Measurements from ENCODE around the gene AKAP8L.
"Not testable (repeated sequence)": the region's sequence is repeated elsewhere in the genome, so short reads cannot be mapped to it uniquely, and the experiment has no call there.

AKAP8L gene

DNA sequence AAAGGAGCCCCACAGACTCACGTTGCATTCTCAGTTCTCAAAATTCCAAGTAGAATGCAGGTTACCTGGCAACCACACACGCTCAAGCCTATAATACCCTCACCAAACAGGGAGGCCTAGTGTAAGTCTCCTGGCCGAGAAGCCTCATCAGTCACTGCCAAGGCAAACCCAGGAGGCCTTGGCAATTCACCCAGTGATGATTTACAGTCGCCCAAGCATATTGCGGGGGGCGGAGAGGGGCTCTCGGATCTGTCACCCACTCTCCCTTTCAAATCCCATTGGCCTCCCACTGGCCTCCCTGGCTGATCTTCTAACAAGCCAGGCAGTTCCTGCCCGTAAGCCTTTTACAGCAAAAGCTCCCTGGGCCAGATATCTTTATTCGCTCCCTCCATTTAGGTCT lies 1.1 kb downstream of the AKAP8L start:
- no peak for DNase-seq

DNA sequence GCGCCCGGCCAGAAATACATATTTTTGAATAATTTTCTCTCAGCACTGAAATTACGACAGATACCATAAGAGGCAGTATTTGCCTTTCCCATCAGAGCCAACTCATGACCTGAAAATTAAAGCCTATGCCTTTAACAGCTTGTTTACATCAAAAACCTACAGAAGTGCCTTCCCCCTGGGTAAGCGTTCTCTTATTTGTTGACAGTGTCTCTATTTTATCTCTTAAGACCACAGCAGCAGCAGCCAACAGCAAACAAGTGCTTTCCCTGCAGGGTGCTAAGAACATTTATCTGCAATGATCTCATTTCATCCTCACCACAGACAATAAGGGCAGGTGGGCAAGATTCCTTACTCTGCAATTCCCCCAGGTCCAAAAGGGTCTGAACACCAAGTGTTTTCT lies 6.0 kb downstream of the AKAP8L start:
- DNase-seq, result no peak

DNA sequence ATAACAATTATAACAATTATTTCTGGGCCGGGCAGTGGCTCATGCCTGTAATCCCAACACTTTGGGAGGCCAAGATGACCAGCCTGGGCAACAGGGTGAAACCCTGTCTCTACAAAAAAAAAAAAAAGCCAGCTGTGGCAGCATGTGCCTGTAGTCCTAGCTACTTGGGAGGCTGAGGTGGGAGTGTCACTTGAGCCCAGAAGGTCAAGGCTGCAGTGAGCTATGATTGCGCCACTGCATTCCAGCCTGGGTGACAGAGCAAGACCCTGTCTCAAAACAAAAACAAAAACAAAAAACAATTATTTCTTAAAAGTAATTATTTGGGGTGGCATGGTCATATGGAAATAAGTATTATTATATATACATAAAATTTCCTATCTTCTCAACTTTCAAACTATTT lies 7.4 kb downstream of the AKAP8L start:
- DNase-seq, result not testable (repeated sequence)

DNA sequence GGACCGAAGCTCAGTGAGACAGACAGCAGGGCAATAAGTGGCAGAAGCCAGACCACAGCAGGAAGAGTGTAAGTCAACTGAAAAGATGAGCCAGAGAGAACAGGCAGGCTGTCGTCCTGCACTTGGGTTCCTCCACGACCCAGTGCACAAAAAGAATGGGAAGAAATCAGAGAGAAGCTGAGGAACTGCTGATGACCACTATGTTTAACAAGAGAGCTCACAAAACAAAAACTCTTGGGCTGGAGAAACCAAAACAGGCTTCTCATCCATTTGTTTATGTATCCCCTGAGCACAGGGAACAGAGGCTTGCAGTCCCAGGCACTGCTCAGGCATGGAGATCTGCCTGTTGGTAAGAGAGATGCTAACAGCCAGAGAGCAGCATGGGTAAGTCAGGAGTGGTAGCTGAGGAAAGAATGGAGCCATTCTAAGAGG lies 14.0 kb downstream of the AKAP8L start:
- no peak for DNase-seq

DNA sequence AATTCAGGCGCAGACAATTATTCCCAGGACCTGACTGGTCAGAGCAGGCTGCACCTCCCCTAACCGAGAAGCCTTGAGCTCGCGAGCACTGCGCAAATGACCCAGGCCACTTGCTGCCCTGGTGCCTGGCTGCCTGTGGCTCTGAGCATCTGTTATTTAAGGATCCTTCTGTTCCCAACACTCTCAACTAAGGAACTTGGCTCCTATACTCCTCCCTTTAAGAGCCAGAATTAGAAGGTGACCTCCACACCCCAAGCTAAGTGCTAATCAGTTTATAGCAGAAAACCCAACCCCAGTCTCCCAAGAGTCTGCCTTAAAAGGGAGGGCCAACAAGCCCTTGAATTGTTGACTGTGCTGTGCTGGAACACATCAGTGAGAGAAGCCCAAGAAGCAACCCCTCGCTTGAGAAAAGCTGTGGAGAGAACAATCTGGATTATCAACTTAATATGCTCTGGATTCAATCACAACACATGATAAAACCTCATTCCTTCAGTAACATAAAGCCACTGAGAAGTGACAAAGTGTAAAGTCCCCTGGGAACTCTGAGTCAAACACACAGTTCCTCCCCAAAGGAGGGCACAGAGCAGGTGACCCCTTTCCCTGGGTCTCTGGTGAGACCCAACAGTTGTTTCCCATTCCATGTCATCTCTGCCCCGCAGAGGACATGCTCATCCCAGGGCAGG lies 14.6 kb downstream of the AKAP8L start:
- no peak for DNase-seq

DNA sequence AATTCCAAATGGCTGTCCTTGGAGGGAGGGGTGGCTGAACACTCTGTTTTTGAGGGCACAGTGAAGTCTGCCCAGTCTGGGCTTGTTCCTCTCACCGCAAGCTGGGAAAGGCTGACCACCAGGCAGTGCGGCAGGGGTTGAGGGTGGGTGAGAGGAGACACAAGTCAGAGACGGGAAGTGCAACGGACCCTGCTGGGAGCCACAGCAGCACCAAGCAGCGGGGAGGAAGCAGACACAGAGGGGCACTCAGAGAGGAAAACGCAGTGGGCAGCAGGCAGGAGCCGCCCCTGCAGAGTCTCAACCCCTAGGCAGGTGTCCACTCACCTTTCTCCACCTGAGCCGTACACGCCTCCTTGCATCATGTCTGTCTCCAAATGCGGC lies 15.6 kb downstream of the AKAP8L start:
- no peak for DNase-seq

DNA sequence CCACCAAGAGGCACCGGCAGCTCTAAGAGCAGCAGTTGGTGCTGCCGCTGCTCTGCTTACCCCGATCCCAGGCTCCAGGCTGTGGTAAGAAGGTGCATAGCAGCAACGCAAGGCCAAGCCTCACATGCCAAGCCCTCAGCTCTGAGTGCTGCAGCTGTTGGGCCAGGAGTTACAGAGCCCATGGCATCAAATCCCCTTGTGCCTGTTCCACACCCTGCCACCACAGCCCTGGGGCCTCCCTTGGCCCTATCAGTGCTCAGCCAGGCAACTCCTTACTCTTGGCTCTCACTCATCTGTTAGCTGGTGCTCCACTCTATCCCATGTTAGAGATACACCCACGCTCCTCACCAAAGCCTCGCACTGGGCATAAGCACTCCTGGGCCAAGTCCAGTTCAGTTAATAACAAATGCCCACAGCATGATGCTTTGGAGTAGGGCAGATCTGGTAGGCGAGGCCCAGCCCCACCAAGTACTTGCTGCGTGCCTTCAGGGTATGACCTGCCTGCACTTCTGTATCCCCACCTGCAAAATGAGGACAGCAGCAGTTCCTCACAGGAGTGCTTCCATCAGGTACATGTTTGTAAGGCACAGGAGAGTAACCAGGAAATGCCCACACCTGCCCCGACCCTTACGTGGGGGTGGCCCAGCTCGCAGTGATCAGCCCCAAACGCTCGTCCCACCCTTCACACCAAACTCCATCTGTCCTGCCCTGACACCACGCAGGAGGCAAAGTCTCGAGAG lies 16.2 kb downstream of the AKAP8L start:
- DNase-seq, result no peak

DNA sequence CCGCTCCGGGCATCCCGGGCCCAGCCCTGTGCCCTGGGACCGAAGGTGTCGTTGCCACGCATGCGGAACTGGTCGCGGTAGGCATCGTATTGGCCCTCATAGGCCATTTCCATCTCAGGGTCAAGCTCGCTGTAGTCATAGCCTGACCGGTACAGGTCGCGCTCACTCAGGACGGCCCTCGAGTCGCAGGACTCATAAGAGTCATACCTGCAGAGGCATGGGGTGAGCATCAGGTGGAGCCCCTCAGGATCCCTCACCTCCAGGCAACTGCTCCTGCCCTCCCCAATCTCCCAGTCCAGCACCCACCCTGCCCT lies 17.4 kb downstream of the AKAP8L start:
- no peak for DNase-seq

DNA sequence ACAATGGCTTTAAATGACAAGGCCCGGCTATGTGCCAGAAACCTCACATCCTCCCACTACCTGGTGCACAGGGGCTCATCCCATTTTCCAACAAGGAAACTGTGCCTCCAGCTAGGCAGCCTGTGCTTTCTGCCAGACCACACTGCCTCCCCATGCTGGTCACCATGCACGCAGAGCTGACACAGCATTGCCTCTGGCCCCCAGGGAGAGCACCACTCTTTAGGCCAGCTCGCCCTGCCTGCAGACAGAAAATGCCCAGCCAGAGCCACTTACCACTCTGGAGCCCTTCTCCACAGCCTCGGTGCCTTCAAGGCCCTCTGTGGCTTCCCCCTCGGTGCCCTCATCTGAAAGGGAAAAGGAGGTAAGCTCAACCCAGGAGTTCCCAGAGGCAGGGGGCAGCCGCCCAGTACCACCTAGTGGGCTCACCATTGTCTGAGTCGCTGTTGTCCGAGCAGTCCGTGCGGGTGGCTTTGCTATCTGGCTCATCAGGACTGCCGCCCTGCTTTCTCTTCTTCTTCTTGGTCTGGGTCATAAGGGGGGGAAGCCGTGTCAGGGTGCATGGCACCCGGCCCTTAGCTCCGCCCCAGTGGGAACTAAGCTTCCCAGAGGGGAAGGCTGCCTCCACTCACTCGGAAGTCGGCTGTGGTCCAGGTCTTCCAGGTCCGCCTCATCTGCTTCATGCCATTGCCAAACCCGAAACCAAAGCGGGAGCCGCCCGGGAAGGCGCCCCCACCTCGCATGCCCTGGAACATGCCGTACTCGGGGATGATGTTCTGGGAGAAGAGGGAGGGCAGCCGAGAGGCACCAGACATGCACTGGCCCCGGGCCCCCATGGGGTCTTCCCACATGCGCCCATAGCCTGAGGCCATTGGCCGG lies 18.0 kb downstream of the AKAP8L start:
- no peak for DNase-seq

DNA sequence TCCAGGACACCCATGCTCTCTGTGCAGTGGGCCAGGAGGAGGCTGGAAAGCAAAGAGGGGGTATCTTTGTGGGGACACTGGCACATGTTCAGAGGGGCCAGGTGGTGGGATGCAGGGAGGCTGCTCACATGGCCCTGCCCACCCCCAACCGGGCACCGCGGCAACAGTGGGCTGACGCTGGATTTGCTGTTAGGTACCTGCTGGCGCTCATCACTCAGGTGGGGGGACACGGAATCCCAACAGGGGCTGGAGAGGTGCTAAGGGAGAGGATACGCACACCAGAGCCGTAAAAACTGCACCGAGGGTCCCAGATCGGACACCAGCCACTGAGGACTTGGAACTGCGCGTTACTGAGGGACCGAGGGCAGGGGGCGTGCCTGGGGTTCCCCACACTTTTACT lies 19.2 kb downstream of the AKAP8L start:
- no peak for DNase-seq

DNA sequence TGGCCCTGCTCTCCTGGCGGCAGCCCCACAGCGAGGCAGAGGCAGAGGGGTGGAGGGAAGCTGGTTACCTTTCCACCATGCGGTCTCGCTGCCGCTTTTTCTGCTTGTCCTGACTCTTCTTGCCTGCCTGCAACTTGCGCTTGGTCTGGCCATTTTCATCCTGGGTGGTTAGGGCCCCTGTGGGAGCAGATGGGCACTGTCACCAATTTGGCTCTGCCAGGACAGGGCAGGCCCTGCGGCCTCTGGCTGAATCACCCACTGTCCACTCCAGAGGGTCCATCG lies 19.6 kb downstream of the AKAP8L start:
- no peak for DNase-seq

DNA sequence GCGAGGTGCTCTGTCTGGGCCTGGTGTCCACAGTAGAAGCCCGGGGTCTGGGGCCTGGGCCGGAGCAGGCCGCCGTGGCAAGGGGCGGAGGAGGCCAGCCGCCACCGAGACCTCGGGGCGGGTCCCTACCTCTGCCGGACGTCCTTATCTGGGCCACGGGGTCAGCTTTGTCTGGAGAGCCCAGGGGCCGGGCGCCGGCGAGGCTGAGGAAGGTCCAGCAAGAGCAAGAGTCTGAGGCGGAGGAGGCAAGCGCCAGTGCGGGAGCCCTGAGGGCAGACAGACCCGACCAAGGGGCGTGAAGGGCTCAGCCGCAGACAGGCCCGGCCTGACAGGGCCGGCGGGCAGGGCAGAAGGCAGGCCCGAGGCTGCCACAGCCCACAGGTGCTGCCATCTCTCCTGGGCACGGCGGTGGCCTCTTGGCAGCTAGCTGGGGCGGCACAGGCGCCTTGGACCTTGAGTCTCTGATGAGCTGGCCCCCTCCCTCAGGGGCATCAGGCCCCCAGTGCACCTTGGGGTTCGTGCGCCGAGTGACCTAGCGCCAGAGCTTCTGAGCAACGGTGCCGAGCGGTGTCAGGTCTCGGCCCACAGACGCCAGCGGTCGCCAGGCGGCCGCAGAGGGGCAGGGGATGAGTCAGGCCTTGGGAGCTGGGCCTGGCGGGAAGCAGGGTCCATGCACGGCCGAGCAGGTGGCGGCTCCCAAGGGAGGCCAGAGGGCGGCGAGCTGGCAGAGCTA lies 20.1 kb downstream of the AKAP8L start:
- DNase-seq, result no peak

DNA sequence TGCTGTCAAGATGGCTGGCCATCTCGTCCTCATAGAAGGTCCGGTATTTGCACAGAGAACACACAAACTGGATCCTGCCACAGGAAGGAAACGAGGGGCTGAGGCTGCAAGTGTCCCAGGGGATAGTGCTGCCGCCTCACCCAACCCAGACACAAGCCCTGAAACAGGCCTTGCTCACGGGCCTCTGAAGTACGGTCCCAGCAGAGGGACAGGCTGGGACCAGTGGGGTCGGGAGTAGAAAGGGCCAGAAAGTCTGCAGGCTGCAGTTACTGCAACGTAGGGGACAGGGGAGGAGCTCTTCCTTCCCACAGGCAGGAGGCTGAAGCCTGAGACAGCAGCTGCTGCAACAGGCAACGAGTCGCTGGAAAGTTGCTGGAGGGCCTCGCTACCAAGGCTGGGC lies 21.0 kb downstream of the AKAP8L start:
- no peak for DNase-seq

DNA sequence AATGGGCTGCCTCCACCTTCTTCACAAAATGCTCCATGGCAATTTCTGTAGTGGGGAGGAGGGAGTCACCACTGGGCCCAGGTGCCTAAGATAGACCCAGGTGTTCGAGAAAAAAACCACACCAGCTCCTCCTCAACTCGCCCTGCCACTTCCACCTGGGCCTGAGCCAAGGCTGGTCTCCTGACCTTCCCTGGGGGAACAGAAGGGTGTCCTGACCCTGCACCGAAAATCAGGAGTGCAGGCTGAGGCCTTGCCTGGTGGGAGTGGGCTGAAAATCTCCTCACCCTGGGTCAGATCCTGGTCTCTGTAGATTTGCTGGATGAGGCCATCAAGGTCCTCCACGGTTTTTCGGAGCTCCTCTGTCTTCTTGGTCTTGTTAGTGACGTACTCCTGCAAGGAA lies 21.6 kb downstream of the AKAP8L start:
- no peak for DNase-seq

DNA sequence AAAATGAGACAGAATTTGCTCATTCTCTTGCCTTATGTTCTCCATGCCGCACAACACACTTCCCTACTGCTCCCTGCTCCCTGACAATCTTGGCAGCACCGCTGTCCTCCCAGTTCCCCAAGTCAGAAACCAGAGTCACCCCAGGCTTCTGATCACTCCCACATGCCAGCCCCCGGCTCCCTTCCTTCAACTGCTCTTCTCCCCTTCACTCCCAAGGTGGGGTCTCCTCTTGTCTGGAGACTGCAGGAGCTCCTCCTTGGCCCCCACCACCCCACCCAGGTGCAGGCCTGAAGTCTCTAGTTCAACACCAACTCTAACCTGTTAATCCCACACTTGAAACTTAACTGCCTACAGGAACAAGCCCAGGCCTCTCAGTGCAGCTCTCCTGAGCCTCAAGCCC lies 22.4 kb downstream of the AKAP8L start:
- no peak for DNase-seq

DNA sequence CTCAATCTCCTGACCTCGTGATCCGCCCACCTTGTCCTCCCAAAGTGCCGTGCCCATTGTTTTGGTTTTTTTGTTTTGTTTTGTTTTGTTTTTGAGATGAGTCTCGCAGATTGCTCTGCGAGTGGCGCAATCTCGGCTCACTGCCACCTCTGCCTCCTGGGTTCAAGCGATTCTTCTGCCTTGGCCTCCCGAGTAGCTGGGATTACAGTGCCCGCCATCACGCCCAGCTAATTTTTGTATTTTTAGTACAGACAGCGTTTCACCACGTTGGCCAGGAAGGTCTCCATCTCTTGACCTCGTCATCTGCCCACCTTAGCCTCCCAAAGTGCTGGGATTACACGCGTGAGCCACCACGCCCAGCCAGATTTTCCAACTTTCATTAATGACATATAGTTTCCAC lies 23.5 kb downstream of the AKAP8L start:
- not testable (repeated sequence) for DNase-seq

DNA sequence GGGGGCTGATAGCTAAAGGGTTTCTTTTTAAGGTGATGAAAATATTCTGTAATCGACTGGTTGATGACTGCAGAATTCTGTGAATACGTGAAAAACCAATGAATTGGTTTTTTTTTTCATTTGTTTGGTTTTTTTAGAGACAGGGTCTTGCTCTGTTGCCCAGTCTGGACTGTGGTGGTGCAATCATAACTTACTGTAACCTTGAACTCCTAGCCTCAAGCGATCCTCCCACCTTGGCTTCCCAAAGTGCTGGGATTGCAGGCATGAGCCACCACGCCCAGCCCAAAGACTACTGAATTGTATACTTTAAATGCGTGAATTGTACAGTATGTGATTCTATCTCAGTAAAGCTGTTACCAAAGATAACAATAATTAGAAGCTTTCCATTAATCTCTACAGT lies 24.4 kb downstream of the AKAP8L start:
- no peak for DNase-seq

DNA sequence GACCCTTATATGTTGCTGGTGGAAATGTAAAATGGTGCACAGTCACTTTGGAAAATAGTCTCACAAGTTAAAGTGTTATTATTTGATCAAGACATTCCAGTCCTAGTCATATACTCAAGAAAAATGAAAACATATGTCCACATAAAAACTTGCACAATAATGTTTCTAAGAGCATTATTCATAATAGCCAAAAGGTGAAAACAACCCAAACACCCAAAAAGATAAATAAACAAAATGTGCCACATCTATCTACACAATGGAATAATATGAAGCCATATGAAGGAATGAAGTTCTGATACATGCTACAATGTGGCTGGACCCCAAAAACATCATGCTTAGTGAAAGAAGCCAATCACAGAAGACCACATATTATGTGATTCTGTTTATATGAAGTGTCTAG lies 24.8 kb downstream of the AKAP8L start:
- no peak for DNase-seq

DNA sequence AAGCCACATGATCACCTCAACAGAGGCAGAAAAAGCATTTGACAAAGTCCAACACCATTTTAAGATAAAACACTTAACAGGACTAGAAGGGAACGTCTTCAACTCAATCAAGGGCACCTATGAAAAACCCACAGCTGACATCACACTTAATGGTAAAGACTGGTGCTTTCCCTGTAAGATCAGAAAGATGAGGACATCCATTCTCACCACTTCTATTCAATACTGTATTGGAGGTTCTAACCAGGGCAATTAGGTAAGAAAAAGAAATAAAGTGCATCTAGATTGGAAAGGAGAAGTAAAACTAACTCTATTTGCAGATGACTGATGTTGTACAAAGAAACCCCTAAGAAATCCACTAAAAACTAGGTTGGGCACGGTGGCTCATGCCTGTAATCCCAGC lies 28.0 kb downstream of the AKAP8L start:
- DNase-seq, result no peak

DNA sequence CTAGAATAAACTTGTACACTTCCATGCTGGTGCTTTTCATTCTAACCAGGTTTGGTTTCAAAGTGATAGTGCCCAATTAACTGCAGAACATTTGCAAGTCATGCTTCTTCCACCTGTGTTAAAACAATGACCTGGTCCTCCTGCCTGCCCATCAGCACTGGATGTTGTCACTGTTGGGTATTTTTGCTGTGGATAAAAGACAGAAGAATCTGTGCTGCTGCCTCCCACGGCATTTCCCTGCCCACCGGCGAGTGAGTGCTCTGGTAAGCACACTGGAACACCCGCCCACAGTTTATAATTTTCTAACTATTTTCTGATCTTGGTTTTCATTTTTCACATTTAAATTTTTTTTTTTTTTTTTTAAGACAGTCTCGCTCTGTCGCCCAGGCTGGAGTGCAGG lies 36.9 kb downstream of the AKAP8L start:
- DNase-seq, result no peak

DNA sequence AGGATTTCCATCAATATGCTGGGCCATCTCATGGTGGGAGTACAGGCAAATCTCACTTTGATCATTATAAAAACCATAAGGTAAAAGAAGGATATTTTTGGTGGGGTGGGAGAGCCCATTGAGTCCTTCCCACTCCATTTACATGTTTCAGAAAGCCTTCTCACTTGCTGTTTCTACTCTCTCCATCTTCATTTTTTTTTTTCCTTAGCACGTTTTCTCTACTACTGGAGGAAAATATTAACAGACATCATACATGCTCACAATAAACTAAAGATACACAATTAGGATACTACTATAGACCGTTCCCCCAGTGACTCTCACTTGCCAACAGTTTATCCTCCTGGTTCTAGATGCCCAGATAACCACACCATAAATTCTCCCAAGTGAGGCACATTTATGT lies 37.4 kb downstream of the AKAP8L start:
- DNase-seq, result no peak

DNA sequence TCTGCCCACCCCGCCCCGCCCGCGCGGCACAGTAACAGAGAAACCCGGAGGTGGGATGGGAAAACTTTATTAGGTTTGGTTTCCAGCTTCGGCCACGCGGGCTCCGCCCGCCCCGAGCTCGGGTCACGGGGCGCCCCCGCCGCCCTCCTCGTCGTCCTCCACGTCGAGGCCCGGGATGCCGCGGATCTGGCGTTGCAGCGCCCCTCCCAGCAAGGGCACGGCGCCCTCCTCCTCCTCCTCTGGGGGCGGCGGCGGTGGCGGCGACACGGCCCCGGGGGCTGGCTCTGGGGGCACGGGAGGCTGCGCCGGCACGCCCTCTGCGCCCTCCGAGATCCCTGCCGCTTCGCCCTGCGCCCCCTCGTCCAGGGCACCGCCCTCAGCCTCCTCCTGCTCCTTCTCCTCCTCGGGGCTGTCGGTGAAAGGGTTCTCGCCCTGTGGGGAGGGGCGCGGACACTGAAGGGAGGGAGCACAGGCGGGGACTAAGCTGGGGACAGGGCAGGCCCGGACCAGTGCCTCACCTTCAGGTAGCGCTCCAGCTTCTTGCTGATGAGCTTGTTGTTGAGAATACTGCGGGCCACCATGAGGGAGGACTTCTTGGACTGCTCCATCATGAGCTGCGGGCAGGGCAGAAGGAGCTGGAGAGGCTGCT lies 38.7 kb downstream of the AKAP8L start:
- DNase-seq, result peak in 1 of 2 donors; percentile 22

Data from inflammatory macrophage (primary cell).